GM12873 (cell line): ENCODE data around the gene DNAJC21.

Source experiments
- CTCF ChIP-seq: IDR thresholded peaks from 2 replicates; pipeline ENCODE4 v1.5.1; 2012; ENCODE audit warnings: low read depth, mild to moderate bottlenecking, moderate library complexity, low read length, control low read depth; ENCODE audit not compliant: insufficient read depth; ENCODE audit errors: missing control alignments

The DNAJC21 gene

GRCh38 chr5:34895641-34896419 is 33.5 kb upstream of the DNAJC21 start:
- TF ChIP-seq CTCF, result no peak

GRCh38 chr5:34897646-34898045 is 31.7 kb upstream of the DNAJC21 start:
- no peak for TF ChIP-seq CTCF

- peak; percentile 82 for TF ChIP-seq CTCF
These were observed 31.0 kb upstream of the DNAJC21 start for GRCh38 chr5:34898258-34898895.

GRCh38 chr5:34899066-34899465 is 30.3 kb upstream of the DNAJC21 start:
- no peak for TF ChIP-seq CTCF

GRCh38 chr5:34900652-34901051 is 28.7 kb upstream of the DNAJC21 start:
- no peak for TF ChIP-seq CTCF

GRCh38 chr5:34903260-34903659 is 26.1 kb upstream of the DNAJC21 start:
- TF ChIP-seq CTCF, result no peak

- no peak for TF ChIP-seq CTCF
These were observed 23.8 kb upstream of the DNAJC21 start for GRCh38 chr5:34905564-34905963.
